K562 (cell line): ENCODE data around the gene KCTD21. TPM values are rescaled to one million over a fixed set of nuclear protein-coding genes. Genes with fewer than 3 reads are reported as not detected.

ENCODE experiments used
- ATAC-seq: fragments of 200-7000 bp; cut with Tn5 transposase; 3 replicates; pipeline ENCODE4 v1.9.1; 2020; ENCODE audit warnings: moderate library complexity
- BruUV-seq: library from RNA; stranded (reverse); fragments of 400-500 nt; replicated peaks from 2 replicates; lab custom pipeline; 2021; lab: Mats Ljungman, UMichigan
- CTCF ChIA-PET: fragments of 300-600 bp; formaldehyde crosslinking; extraction: SDS; loops from one replicate; lab custom pipeline; 2021; ENCODE audit warnings: low intra/inter-chr PET ratio; lab: Yijun Ruan, JAX
- POLR2A ChIA-PET: fragments of 300-600, 350-650 bp; sonication (Branson Sonifier 250); formaldehyde crosslinking; extraction: SDS; loops from one replicate; lab custom pipeline; 2021; ENCODE audit warnings: antibody characterized with exemption, inconsistent platforms; lab: Yijun Ruan, JAX
- DNase-seq, 4 experiments: peaks; one replicate each; pipeline versions ENCODE4 v3.0.0 to v3.0.0-alpha.2; 2011 to 2018; ENCODE audit warnings: low spot score in 3 of 4, mixed read lengths in 3 of 4; ENCODE audit errors: extremely low read depth in 1 of 4
- FAIRE-seq: peaks from 2 replicates; lab custom pipeline; 2011; peaks lifted over from hg19 to GRCh38; lab: Jason Lieb, UNC
- H2AFZ ChIP-seq: 2 replicates; pipeline ENCODE4 v1.6.0; 2011; ENCODE audit warnings: low read depth, low read length, control low read depth, inconsistent platforms
- H3K27ac ChIP-seq: fragments of 200-600 bp; 3 replicates; pipeline ENCODE4 v1.8.0; 2011; ENCODE audit warnings: low read depth, mild to moderate bottlenecking, control low read depth, inconsistent platforms, low read length, moderate library complexity, mixed read lengths; ENCODE audit errors: extremely low read depth
- H3K27me3 ChIP-seq, 2 experiments: fragments of 300-600 bp in 1 of 2; 2 replicates in 1 of 2; 3 replicates in 1 of 2; pipeline versions ENCODE4 v1.6.0 to v1.8.0; 2011; ENCODE audit warnings: inconsistent platforms in 2 of 2, low read length in 2 of 2, mild to moderate bottlenecking in 1 of 2, mixed read lengths in 1 of 2, moderate library complexity in 1 of 2; ENCODE audit not compliant: control insufficient read depth in 2 of 2, insufficient read depth in 2 of 2
- H3K36me3 ChIP-seq: fragments of 300-600 bp; 3 replicates; pipeline ENCODE4 v1.8.0; 2011; ENCODE audit warnings: mild to moderate bottlenecking, low read length, inconsistent platforms; ENCODE audit not compliant: control insufficient read depth, insufficient read depth
- H3K4me1 ChIP-seq, 2 experiments: fragments of 200-600 bp in 1 of 2; replicated peaks in 1 of 2; 2 replicates in 1 of 2; 3 replicates in 1 of 2; pipeline versions ENCODE4 v1.5.1 to v1.8.0; 2011; ENCODE audit warnings: inconsistent platforms in 2 of 2, low read length in 2 of 2, mild to moderate bottlenecking in 1 of 2, mixed read lengths in 1 of 2, moderate library complexity in 1 of 2; ENCODE audit not compliant: control insufficient read depth in 2 of 2, insufficient read depth in 2 of 2
- H3K4me2 ChIP-seq: 2 replicates; pipeline ENCODE4 v1.6.1; 2011; ENCODE audit warnings: low read length, control low read depth, inconsistent platforms, mixed read lengths; ENCODE audit not compliant: insufficient read depth
- H3K4me3 ChIP-seq: fragments of 200-600 bp; sonication (generic), shearing (Covaris generic); 2 replicates; pipeline ENCODE4 v1.5.1; 2016; ENCODE audit warnings: control low read depth, inconsistent platforms
- H3K79me2 ChIP-seq: fragments of 200-600 bp; 3 replicates; pipeline ENCODE4 v1.8.0; 2011; ENCODE audit warnings: low read length, inconsistent platforms; ENCODE audit not compliant: control insufficient read depth, insufficient read depth
- H3K9ac ChIP-seq, 2 experiments: 2 replicates each; pipeline versions ENCODE4 v1.6.0 to v1.6.1; 2011; ENCODE audit warnings: low read depth in 2 of 2, low read length in 2 of 2, control low read depth in 1 of 2, inconsistent platforms in 1 of 2, mild to moderate bottlenecking in 1 of 2, mixed read lengths in 1 of 2; ENCODE audit not compliant: insufficient read depth in 1 of 2
- H3K9me1 ChIP-seq: one replicate; pipeline ENCODE4 v1.6.0; 2011; ENCODE audit warnings: inconsistent platforms, mild to moderate bottlenecking, low read length, moderate library complexity; ENCODE audit not compliant: control insufficient read depth, insufficient read depth
- H3K9me3 ChIP-seq: replicated peaks from 2 replicates; pipeline ENCODE4 v1.5.1; 2011; ENCODE audit warnings: low read depth, low read length, inconsistent platforms; ENCODE audit not compliant: control insufficient read depth, insufficient read depth
- H4K20me1 ChIP-seq: replicated peaks from 2 replicates; pipeline ENCODE4 v1.6.1; 2011; ENCODE audit warnings: low read length, inconsistent platforms, mixed read lengths; ENCODE audit not compliant: control insufficient read depth, insufficient read depth
- BACH1 ChIP-seq: fragments of 200-800 bp; sonication (Bioruptor generic); IDR thresholded peaks from 2 replicates; pipeline ENCODE4 v1.6.1; 2016; ENCODE audit warnings: missing genetic modification characterization, missing compliant biosample characterization
- C11orf30 ChIP-seq: fragments of 450-650 bp; IDR thresholded peaks from 2 replicates; pipeline ENCODE4 v1.6.1; 2016; ENCODE audit warnings: low read depth, mild to moderate bottlenecking
- CEBPB ChIP-seq: fragments of 450-650 bp; IDR thresholded peaks from 2 replicates; pipeline ENCODE4 v1.6.1; 2016; ENCODE audit warnings: missing genetic modification characterization, missing compliant biosample characterization
- JUND ChIP-seq, 2 experiments: IDR thresholded peaks; 2 replicates in 1 of 2; 3 replicates in 1 of 2; pipeline ENCODE4 v1.6.1; 2011; ENCODE audit warnings: borderline replicate concordance in 2 of 2, low read depth in 2 of 2, low read length in 2 of 2, improper control_type of control experiment in 1 of 2, missing biosample characterization in 1 of 2, missing genetic modification characterization in 1 of 2, missing genetic modification reagents in 1 of 2
- MAFG ChIP-seq: fragments of 450-650 bp; conservative IDR thresholded peaks from 2 replicates; pipeline ENCODE4 v1.6.1; 2016; ENCODE audit warnings: missing genetic modification characterization, missing compliant biosample characterization
- NFE2 ChIP-seq: IDR thresholded peaks from 2 replicates; pipeline ENCODE4 v1.6.1; 2014; ENCODE audit warnings: antibody characterized with exemption, low read depth
- PHTF2 ChIP-seq: fragments of 250-450 bp; sonication (Bioruptor Pico); IDR thresholded peaks from 2 replicates; pipeline ENCODE4 v1.5.0; 2021; ENCODE audit warnings: mild to moderate bottlenecking
- PPARD ChIP-seq: fragments of 250-450 bp; sonication (Bioruptor Pico); IDR thresholded peaks from 2 replicates; pipeline ENCODE4 v1.8.0; 2022; ENCODE audit warnings: inconsistent platforms, mild to moderate bottlenecking, moderate library complexity
- WGBS: fragments of 100-300 bp; shearing (Covaris generic); methylation state at CpG from one replicate; pipeline ENCODE4 v1.1.6; 2016; ENCODE audit warnings: low coverage, mixed read lengths; ENCODE audit not compliant: insufficient coverage; ENCODE audit errors: missing lambda C conversion rate; 5-methylcytosine and 5-hydroxymethylcytosine counted together
- in situ Hi-C: fragments of 300-500 bp; cut with MboI; formaldehyde crosslinking; loops from 4 replicates; pipeline ENCODE4 v1.15.0; 2018; ENCODE audit warnings: inconsistent platforms, mixed read lengths
- intact Hi-C: fragments of 100-400 bp; cut with micrococcal nuclease; formaldehyde crosslinking; loops from 2 replicates; pipeline ENCODE4 v1.14.2; 2022
- polyA plus RNA-seq, 8 experiments: library from polyadenylated mRNA; depleted of rRNA in 4 of 8; stranded (reverse) in 5 of 8; unstranded in 3 of 8; fragments of >200 nt; fragmentation: Nextera tagmentation in 2 of 8; fragmentation: Illumina TruSeq in 1 of 8; extraction: Ambion mirVana in 2 of 8; extraction: Trizol in 1 of 8; gene quantifications; 2 replicates each; pipeline versions ENCODE4 v1.2.1 to v1.2.3, GENCODE V29; 2011 to 2014; ENCODE audit warnings: inconsistent platforms in 1 of 8, missing spikeins in 1 of 8
- total RNA-seq, 7 experiments: library from RNA; depleted of rRNA in 6 of 7; stranded (reverse); fragments of >200 nt in 6 of 7; fragmentation: Illumina TruSeq in 2 of 7; extraction: Trizol in 2 of 7; gene quantifications; 2 replicates each; pipeline versions ENCODE4 v1.2.1 to v1.2.3, GENCODE V29; 2011 to 2021; ENCODE audit warnings: low replicate concordance in 1 of 7
- TF ChIP-seq, protein P1 (sequence below): fragments of 450-650 bp; IDR thresholded peaks from 2 replicates; pipeline ENCODE4 v1.6.1; 2017; ENCODE audit warnings: antibody characterized with exemption, mild to moderate bottlenecking
- TF ChIP-seq, protein P2 (sequence below): fragments of 450-650 bp; IDR thresholded peaks from 2 replicates; pipeline ENCODE4 v1.6.1; 2018; ENCODE audit not compliant: partially characterized antibody
- TF ChIP-seq, protein P3 (sequence below): fragments of 450-650 bp; IDR thresholded peaks from 2 replicates; pipeline ENCODE4 v1.6.1; 2014; ENCODE audit warnings: low read depth, mild to moderate bottlenecking, moderate library complexity, borderline replicate concordance
- TF ChIP-seq, protein P4 (sequence below): sonication (generic); formaldehyde crosslinking; IDR thresholded peaks from 2 replicates; pipeline ENCODE4 v1.9.0; 2022; ENCODE audit warnings: mild to moderate bottlenecking, missing genetic modification reagents

KCTD21 gene
- total and polyA plus RNA-seq, 9 of the 15 experiments (the other 6 are each of a cell fraction or from before 2014, with no cell fraction given): 0.34 to 5.4 (median 1.9) TPM

DNA sequence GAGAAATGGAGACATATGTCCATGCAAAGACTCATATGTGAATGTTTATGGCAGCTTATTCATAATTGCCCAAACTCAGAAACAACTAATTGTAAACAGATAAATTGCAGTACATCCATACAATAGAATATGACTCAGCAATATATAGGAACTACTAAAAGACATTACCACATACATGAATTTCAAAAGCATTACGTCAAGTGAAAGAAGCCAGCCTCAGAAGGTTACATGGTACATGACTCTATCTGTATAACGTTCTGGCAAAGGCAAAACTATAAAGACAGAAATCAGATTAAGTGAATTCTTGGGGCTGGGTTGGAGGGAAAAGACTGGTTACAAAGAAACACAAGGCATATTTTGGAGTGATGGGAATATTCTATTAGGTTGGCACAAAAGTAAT is 7.2 kb downstream of the KCTD21 start:
- Histone ChIP-seq H3K4me2 (no peak overlapping the region), H3K27me3 (no peaks in the 10 kb centered on the region), H3K4me3 (no peak overlapping the region), H3K9me1 (no peaks in the 10 kb centered on the region), H3K79me2 (no peaks in the 10 kb centered on the region), H2AFZ (no peak overlapping the region), H3K36me3 (no peaks in the 10 kb centered on the region; the same call in 2 of the 3 replicates), H3K4me1 (peaks cover 5 to 15% of the 10 kb centered on the region in 2 experiments; a peak in 4 of 5 replicates), H3K27ac (no peak overlapping the region), H3K9ac (no peak overlapping the region), H3K9me3 (no peaks in the 10 kb centered on the region), H4K20me1 (no peaks in the 10 kb centered on the region)
- WGBS: 24% methylated on average over 2 of the region's 2 CpGs
- ChIA-PET POLR2A (interaction anchor here (0.6 kb wide), 1 partner anchor 13 kb away, joined by 3 read pairs; no protein-coding TSS in a partner anchor), CTCF (no interaction called here)
- in situ Hi-C loops (no loop called here), intact Hi-C loops (no loop called here)
- ATAC-seq (no peak), FAIRE-seq (no peak), DNase-seq (no peak)
- no TSS peak for BruUV-seq
- TF ChIP-seq NFE2: peak; percentile 83
- TF ChIP-seq, protein P1, sequence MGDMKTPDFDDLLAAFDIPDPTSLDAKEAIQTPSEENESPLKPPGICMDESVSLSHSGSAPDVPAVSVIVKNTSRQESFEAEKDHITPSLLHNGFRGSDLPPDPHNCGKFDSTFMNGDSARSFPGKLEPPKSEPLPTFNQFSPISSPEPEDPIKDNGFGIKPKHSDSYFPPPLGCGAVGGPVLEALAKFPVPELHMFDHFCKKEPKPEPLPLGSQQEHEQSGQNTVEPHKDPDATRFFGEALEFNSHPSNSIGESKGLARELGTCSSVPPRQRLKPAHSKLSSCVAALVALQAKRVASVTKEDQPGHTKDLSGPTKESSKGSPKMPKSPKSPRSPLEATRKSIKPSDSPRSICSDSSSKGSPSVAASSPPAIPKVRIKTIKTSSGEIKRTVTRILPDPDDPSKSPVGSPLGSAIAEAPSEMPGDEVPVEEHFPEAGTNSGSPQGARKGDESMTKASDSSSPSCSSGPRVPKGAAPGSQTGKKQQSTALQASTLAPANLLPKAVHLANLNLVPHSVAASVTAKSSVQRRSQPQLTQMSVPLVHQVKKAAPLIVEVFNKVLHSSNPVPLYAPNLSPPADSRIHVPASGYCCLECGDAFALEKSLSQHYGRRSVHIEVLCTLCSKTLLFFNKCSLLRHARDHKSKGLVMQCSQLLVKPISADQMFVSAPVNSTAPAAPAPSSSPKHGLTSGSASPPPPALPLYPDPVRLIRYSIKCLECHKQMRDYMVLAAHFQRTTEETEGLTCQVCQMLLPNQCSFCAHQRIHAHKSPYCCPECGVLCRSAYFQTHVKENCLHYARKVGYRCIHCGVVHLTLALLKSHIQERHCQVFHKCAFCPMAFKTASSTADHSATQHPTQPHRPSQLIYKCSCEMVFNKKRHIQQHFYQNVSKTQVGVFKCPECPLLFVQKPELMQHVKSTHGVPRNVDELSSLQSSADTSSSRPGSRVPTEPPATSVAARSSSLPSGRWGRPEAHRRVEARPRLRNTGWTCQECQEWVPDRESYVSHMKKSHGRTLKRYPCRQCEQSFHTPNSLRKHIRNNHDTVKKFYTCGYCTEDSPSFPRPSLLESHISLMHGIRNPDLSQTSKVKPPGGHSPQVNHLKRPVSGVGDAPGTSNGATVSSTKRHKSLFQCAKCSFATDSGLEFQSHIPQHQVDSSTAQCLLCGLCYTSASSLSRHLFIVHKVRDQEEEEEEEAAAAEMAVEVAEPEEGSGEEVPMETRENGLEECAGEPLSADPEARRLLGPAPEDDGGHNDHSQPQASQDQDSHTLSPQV: peak; percentile 46; the same call in 1 of the 2 replicates
- TF ChIP-seq, protein P2, sequence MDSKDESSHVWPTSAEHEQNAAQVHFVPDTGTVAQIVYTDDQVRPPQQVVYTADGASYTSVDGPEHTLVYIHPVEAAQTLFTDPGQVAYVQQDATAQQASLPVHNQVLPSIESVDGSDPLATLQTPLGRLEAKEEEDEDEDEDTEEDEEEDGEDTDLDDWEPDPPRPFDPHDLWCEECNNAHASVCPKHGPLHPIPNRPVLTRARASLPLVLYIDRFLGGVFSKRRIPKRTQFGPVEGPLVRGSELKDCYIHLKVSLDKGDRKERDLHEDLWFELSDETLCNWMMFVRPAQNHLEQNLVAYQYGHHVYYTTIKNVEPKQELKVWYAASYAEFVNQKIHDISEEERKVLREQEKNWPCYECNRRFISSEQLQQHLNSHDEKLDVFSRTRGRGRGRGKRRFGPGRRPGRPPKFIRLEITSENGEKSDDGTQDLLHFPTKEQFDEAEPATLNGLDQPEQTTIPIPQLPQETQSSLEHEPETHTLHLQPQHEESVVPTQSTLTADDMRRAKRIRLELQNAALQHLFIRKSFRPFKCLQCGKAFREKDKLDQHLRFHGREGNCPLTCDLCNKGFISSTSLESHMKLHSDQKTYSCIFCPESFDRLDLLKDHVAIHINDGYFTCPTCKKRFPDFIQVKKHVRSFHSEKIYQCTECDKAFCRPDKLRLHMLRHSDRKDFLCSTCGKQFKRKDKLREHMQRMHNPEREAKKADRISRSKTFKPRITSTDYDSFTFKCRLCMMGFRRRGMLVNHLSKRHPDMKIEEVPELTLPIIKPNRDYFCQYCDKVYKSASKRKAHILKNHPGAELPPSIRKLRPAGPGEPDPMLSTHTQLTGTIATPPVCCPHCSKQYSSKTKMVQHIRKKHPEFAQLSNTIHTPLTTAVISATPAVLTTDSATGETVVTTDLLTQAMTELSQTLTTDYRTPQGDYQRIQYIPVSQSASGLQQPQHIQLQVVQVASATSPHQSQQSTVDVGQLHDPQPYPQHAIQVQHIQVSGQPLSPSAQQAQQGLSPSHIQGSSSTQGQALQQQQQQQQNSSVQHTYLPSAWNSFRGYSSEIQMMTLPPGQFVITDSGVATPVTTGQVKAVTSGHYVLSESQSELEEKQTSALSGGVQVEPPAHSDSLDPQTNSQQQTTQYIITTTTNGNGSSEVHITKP: no peak
- no peak for TF ChIP-seq PPARD (CRISPR knock-in tag)
- TF ChIP-seq BACH1 (tag): peak; percentile 87
- no peak for TF ChIP-seq JUND (IDR thresholded peaks at IDR 0.05; ENCODE audit: borderline replicate concordance, low read depth, low read length)
- TF ChIP-seq JUND (tag; IDR thresholded peaks at IDR 0.05; ENCODE audit: borderline replicate concordance, low read depth, low read length): no peak
- TF ChIP-seq PHTF2 (CRISPR knock-in tag): no peak
- TF ChIP-seq, protein P3, sequence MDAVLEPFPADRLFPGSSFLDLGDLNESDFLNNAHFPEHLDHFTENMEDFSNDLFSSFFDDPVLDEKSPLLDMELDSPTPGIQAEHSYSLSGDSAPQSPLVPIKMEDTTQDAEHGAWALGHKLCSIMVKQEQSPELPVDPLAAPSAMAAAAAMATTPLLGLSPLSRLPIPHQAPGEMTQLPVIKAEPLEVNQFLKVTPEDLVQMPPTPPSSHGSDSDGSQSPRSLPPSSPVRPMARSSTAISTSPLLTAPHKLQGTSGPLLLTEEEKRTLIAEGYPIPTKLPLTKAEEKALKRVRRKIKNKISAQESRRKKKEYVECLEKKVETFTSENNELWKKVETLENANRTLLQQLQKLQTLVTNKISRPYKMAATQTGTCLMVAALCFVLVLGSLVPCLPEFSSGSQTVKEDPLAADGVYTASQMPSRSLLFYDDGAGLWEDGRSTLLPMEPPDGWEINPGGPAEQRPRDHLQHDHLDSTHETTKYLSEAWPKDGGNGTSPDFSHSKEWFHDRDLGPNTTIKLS: no peak
- TF ChIP-seq, protein P4, sequence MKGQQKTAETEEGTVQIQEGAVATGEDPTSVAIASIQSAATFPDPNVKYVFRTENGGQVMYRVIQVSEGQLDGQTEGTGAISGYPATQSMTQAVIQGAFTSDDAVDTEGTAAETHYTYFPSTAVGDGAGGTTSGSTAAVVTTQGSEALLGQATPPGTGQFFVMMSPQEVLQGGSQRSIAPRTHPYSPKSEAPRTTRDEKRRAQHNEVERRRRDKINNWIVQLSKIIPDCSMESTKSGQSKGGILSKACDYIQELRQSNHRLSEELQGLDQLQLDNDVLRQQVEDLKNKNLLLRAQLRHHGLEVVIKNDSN (CRISPR knock-in tag): no peak
- peak; percentile 97 for TF ChIP-seq MAFG (tag)
- TF ChIP-seq C11orf30: peak; percentile 91
- TF ChIP-seq CEBPB (tag): 0 out of 2 replicates have a peak, but pooled peaks have one; percentile 11
